Ishikawa (cell line): ENCODE measurements around the gene CSF3R.

Experiments used
- CEBPB ChIP-seq: IDR thresholded peaks from 2 replicates; pipeline ENCODE4 v1.6.1; 2012
- EGR1 ChIP-seq: IDR thresholded peaks from 2 replicates; pipeline ENCODE4 v1.6.1; 2012
- FOXM1 ChIP-seq: IDR thresholded peaks from 2 replicates; pipeline ENCODE4 v1.6.1; 2012; ENCODE audit warnings: low read depth, borderline replicate concordance
- MAX ChIP-seq: IDR thresholded peaks from 2 replicates; pipeline ENCODE4 v1.6.1; 2012
- RAD21 ChIP-seq: IDR thresholded peaks from 2 replicates; pipeline ENCODE4 v1.6.1; 2012; ENCODE audit warnings: low read depth
- TAF1 ChIP-seq: IDR thresholded peaks from 2 replicates; pipeline ENCODE4 v1.6.1; 2012; ENCODE audit warnings: low read depth, mild to moderate bottlenecking
- YY1 ChIP-seq: IDR thresholded peaks from 2 replicates; pipeline ENCODE4 v1.6.1; 2012; ENCODE audit warnings: low read depth
- TF ChIP-seq, protein P1 (sequence below): IDR thresholded peaks from 2 replicates; pipeline ENCODE4 v1.6.1; 2012; ENCODE audit warnings: low read depth, mild to moderate bottlenecking

GRCh38 chr1:36482724-36483388, at the start of gene CSF3R:
- no peak for TF ChIP-seq RAD21
- TF ChIP-seq TAF1: no peak
- no peak for TF ChIP-seq YY1
- no peak for TF ChIP-seq FOXM1
- no peak for TF ChIP-seq CEBPB
- TF ChIP-seq, protein P1, sequence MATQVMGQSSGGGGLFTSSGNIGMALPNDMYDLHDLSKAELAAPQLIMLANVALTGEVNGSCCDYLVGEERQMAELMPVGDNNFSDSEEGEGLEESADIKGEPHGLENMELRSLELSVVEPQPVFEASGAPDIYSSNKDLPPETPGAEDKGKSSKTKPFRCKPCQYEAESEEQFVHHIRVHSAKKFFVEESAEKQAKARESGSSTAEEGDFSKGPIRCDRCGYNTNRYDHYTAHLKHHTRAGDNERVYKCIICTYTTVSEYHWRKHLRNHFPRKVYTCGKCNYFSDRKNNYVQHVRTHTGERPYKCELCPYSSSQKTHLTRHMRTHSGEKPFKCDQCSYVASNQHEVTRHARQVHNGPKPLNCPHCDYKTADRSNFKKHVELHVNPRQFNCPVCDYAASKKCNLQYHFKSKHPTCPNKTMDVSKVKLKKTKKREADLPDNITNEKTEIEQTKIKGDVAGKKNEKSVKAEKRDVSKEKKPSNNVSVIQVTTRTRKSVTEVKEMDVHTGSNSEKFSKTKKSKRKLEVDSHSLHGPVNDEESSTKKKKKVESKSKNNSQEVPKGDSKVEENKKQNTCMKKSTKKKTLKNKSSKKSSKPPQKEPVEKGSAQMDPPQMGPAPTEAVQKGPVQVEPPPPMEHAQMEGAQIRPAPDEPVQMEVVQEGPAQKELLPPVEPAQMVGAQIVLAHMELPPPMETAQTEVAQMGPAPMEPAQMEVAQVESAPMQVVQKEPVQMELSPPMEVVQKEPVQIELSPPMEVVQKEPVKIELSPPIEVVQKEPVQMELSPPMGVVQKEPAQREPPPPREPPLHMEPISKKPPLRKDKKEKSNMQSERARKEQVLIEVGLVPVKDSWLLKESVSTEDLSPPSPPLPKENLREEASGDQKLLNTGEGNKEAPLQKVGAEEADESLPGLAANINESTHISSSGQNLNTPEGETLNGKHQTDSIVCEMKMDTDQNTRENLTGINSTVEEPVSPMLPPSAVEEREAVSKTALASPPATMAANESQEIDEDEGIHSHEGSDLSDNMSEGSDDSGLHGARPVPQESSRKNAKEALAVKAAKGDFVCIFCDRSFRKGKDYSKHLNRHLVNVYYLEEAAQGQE: no peak
- no peak for TF ChIP-seq MAX
- no peak for TF ChIP-seq EGR1
